ENCODE data around the gene NDOR1. TPM values are rescaled to one million over a fixed set of nuclear protein-coding genes. Genes with fewer than 3 reads are reported as not detected.

Gene NDOR1
- total RNA-seq, result 10 to 100 TPM; 37.6 to 38.8 TPM

DNA sequence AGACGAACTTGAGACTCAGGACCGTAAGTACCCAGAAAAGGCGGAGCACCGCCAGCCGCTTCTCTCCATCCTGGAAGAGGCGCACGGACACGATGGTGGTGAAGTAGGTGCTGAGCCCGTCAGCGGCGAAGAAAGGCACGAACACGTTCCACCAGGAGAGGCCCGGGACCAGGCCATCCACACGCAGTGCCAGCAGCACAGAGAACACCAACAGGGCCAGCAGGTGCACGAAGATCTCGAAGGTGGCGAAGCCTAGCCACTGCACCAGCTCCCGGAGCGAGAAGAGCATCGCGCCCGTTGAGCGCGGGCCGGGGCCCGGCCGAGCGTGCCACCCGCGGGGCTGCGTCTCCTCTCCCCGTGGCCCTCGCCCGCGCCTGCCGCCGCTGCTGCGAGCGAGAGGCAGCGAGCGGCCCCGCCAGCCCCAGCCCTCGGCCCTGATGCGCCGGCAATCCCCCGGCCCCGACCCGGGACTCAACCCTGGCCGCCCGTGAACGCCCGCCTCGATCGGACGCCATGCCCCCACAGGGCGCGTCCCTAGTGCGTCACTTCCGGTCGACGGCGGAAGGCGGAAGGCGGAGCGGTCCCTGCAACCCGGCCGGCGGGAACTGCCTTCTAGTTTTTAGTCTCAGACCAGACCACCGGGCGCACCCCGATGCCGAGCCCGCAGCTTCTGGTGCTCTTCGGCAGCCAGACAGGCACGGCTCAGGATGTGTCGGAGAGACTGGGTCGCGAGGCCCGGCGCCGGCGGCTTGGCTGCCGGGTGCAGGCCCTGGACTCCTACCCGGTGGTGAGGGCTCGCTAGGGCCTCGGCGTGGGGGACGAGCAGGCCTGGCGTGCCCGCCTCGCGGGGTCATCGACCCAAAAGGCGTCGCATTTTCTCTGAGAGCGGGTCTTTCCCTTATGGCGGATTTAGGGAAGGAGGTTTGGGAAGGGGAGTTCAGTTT, at the start of gene NDOR1, which contains the start of gene TMEM203:
Gene NDOR1 (plus strand): TSS at position 575 of the 944 bp plus-strand sequence. CDS start 78 bp downstream, at position 653.
Gene TMEM203 (minus strand): TSS at position 523 of the 944 bp plus-strand sequence. CDS start 234 bp downstream, at position 289.
- Mint-ChIP-seq H3K4me3 (peak within 1 kb of the TSS; percentile 95), H3K27ac (peak within 1 kb of the TSS; percentile 93), H3K4me1 (peaks cover 45% of the 10 kb centered on the region), H3K36me3 (peaks cover 22% of the 10 kb centered on the region), H3K9me3 (no peaks in the 10 kb centered on the region), H3K27me3 (no peaks in the 10 kb centered on the region)
- DNase-seq, result peak; percentile 96

- peak; percentile 66 for DNase-seq
- peaks cover 55% of the 10 kb centered on the region for H3K27me3 Mint-ChIP-seq
- peaks cover 13% of the 10 kb centered on the region for H3K4me1 Mint-ChIP-seq
- no peak overlapping the region for H3K27ac Mint-ChIP-seq
- peak overlapping the region; percentile 11 for H3K4me3 Mint-ChIP-seq
- H3K36me3 Mint-ChIP-seq, result no peaks in the 10 kb centered on the region
- H3K9me3 Mint-ChIP-seq, result no peaks in the 10 kb centered on the region
Measured at GRCh38 chr9:137156567-137157375, 48.7 kb upstream of the NDOR1 start.

DNA sequence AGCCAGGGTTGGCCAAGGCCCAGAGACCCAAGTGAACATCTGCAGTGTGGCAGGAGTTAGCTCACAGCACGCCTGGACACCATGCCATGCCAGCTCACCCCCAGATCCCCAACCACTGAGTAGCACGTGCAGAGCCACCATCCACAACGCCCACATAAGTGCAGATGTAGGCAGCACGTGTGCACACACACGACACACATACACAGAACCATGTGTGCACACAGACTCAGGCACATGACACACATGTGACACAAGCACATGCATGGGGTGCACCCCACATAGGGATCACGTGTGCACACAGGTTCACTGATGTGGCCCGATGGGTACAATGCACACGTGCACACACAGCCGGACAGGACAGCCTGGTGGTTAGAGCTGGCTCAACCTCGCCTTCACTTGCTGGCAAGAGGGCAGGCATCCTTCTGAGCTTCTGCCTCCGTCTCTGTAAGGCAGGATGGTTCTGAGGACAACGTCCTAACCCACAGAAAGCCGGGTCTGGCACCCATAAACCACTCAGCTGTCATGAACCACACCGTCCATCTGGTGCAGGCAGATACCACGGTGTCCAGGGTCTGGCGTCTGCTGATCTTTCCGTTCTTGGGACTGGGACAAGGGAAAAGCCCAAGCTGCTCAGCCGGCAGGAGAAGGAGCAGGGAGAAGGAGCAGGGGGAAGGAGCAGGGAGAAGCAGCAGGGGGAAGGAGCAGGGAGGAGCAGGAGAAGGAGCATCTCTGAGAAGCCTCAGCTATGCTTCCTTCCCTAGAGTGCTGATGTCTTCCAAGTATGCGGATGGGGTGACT, 47.7 kb upstream of the NDOR1 start:
- no peak for DNase-seq
- no peak overlapping the region for H3K27ac Mint-ChIP-seq
- H3K4me3 Mint-ChIP-seq, result no peak overlapping the region
- H3K36me3 Mint-ChIP-seq, result no peaks in the 10 kb centered on the region
- peaks cover 13% of the 10 kb centered on the region for H3K4me1 Mint-ChIP-seq
- peaks cover 59% of the 10 kb centered on the region for H3K27me3 Mint-ChIP-seq
- H3K9me3 Mint-ChIP-seq, result no peaks in the 10 kb centered on the region

DNA sequence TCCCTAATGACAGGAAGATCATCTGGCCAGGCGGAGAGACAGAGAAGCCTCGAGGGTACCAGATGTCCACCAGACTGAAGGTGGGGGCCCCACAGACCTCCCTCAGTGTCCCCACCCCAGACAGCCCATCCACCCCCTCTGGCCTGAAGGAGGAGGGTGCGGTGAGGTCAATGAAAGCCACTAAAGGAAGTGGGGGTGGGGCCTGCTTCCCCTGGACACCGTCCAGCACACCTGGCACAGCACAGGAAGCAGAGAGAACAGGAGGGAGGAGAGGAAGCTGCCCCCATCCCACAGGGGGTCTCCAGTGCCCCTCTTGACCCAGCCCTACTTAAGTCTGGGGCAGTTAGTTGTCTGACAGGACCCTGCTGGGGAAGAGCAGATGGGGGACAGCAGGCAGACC, 46.9 kb upstream of the NDOR1 start:
- H3K27ac Mint-ChIP-seq, result no peak overlapping the region
- H3K4me3 Mint-ChIP-seq, result no peak overlapping the region
- peaks cover 13% of the 10 kb centered on the region for H3K4me1 Mint-ChIP-seq
- DNase-seq, result no peak
- H3K9me3 Mint-ChIP-seq, result no peaks in the 10 kb centered on the region
- no peaks in the 10 kb centered on the region for H3K36me3 Mint-ChIP-seq
- peaks cover 66% of the 10 kb centered on the region for H3K27me3 Mint-ChIP-seq

- Mint-ChIP-seq H3K9me3 (no peaks in the 10 kb centered on the region), H3K27me3 (peaks cover 70% of the 10 kb centered on the region), H3K4me3 (no peak overlapping the region), H3K27ac (no peak overlapping the region), H3K4me1 (peaks cover 13% of the 10 kb centered on the region), H3K36me3 (no peaks in the 10 kb centered on the region)
- no peak for DNase-seq
Measured at GRCh38 chr9:137159105-137160053, 46.1 kb upstream of the NDOR1 start.

DNA sequence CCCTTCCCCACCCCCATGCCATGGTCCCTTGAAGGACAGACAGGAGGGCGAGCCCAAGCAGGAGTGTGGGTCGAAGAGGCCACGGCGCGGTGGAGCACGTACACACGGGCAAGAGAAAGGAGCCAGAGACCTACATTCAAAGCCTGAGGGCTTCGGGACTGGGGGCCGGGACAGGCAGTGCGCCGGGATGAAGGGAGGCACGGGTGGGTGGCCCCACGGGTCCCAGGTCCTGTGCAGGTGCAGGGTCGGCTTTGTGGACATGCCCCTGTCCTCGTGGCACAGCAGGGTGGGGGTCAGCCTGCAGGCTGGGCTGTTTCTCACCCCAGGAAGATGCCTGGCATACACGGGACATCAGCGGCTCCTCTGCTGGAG, 45.5 kb upstream of the NDOR1 start:
- Mint-ChIP-seq H3K27me3 (peaks cover 75% of the 10 kb centered on the region), H3K4me1 (peaks cover 13% of the 10 kb centered on the region), H3K4me3 (no peak overlapping the region), H3K9me3 (no peaks in the 10 kb centered on the region), H3K27ac (no peak overlapping the region), H3K36me3 (no peaks in the 10 kb centered on the region)
- no peak for DNase-seq

- Mint-ChIP-seq H3K27ac (no peak overlapping the region), H3K9me3 (no peaks in the 10 kb centered on the region), H3K4me1 (peaks cover 13% of the 10 kb centered on the region), H3K36me3 (no peaks in the 10 kb centered on the region), H3K27me3 (peaks cover 76% of the 10 kb centered on the region), H3K4me3 (no peak overlapping the region)
- DNase-seq, result no peak
Measured at GRCh38 chr9:137160716-137161557, 44.6 kb upstream of the NDOR1 start.

- Mint-ChIP-seq H3K4me3 (no peak overlapping the region), H3K27me3 (peaks cover 82% of the 10 kb centered on the region), H3K36me3 (no peaks in the 10 kb centered on the region), H3K4me1 (peaks cover 13% of the 10 kb centered on the region), H3K27ac (no peak overlapping the region), H3K9me3 (no peaks in the 10 kb centered on the region)
- no peak for DNase-seq
Measured at GRCh38 chr9:137161558-137162486, 43.7 kb upstream of the NDOR1 start.

DNA sequence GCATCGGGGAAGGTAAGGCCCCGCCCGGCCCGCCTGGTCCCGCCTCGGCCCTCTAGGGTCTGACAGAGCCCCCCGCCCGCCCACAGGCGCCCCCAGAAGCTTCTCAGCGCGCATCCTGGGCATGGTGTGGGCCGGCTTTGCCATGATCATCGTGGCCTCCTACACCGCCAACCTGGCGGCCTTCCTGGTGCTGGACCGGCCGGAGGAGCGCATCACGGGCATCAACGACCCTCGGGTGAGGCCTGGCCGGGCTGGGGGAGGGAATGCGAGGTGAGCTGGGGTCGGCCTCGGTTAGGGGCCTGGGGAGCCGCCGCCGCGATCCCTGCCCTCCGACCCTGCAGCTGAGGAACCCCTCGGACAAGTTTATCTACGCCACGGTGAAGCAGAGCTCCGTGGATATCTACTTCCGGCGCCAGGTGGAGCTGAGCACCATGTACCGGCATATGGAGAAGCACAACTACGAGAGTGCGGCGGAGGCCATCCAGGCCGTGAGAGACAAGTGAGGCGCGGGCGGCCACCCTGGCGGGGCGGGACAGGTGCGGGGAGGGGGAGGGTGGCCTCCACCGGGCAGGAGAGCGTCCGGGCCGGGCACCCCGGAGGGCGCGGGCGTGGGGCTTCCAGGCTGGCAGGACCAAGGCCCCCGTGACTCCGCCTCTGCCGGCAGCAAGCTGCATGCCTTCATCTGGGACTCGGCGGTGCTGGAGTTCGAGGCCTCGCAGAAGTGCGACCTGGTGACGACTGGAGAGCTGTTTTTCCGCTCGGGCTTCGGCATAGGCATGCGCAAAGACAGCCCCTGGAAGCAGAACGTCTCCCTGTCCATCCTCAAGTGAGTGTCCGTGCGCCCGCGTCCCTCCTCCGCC, 42.8 kb upstream of the NDOR1 start:
- peaks cover 79% of the 10 kb centered on the region for H3K27me3 Mint-ChIP-seq
- H3K9me3 Mint-ChIP-seq, result no peaks in the 10 kb centered on the region
- no peak for DNase-seq
- H3K27ac Mint-ChIP-seq, result no peak overlapping the region
- no peaks in the 10 kb centered on the region for H3K36me3 Mint-ChIP-seq
- no peak overlapping the region for H3K4me3 Mint-ChIP-seq
- H3K4me1 Mint-ChIP-seq, result peaks cover 13% of the 10 kb centered on the region

DNA sequence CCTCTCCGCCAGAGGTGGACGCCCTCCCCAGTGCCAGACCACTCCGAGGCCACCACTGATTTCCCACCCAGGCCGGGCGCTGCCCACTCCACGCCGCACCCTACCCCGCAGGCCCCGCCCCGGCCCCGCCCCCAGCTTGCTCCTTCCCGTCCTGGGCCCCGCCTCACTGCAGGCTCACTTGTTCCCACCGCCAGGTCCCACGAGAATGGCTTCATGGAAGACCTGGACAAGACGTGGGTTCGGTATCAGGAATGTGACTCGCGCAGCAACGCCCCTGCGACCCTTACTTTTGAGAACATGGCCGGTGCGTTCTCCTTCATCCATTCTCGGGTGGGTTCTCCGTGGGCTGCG, 42.2 kb upstream of the NDOR1 start:
- H3K4me1 Mint-ChIP-seq, result peaks cover 9% of the 10 kb centered on the region
- H3K27ac Mint-ChIP-seq, result no peak overlapping the region
- H3K4me3 Mint-ChIP-seq, result no peak overlapping the region
- no peaks in the 10 kb centered on the region for H3K36me3 Mint-ChIP-seq
- H3K27me3 Mint-ChIP-seq, result peaks cover 74% of the 10 kb centered on the region
- no peaks in the 10 kb centered on the region for H3K9me3 Mint-ChIP-seq
- DNase-seq, result no peak

- no peak overlapping the region for H3K4me3 Mint-ChIP-seq
- H3K36me3 Mint-ChIP-seq, result no peaks in the 10 kb centered on the region
- no peak overlapping the region for H3K27ac Mint-ChIP-seq
- DNase-seq, result no peak
- peaks cover 74% of the 10 kb centered on the region for H3K27me3 Mint-ChIP-seq
- H3K4me1 Mint-ChIP-seq, result peaks cover 8% of the 10 kb centered on the region
- no peaks in the 10 kb centered on the region for H3K9me3 Mint-ChIP-seq
Measured at GRCh38 chr9:137163805-137164204, 41.7 kb upstream of the NDOR1 start.
